HG02973 (cell line): ENCODE data around the gene CHST3.
"Not testable (repeated sequence)": the region's sequence is repeated elsewhere in the genome, so short reads cannot be mapped to it uniquely, and the experiment has no call there.

Experiments
- ATAC-seq: cut with Tn5 transposase; IDR thresholded peaks from one replicate; pipeline ENCODE4 v1.9.1; 2021; ENCODE audit warnings: moderate library complexity; ENCODE audit not compliant: unreplicated experiment

Gene CHST3

GRCh38 chr10:71964098-71964742, at the start of gene CHST3:
TSS of gene CHST3 (plus strand) at chr10:71964395. CDS start at chr10:72005843, 41,448 bp downstream.
- no peak for ATAC-seq

GRCh38 chr10:71916827-71917226, 47.4 kb upstream of the CHST3 start:
- no peak for ATAC-seq

GRCh38 chr10:71918992-71919391, 45.2 kb upstream of the CHST3 start:
- no peak for ATAC-seq

- not testable (repeated sequence) for ATAC-seq
These were observed 44.1 kb upstream of the CHST3 start for GRCh38 chr10:71919956-71920539.

- ATAC-seq, result no peak
These were observed 43.5 kb upstream of the CHST3 start for GRCh38 chr10:71920540-71921323.

GRCh38 chr10:71921324-71922027, 42.7 kb upstream of the CHST3 start:
- ATAC-seq, result no peak

GRCh38 chr10:71923138-71923692, 41.0 kb upstream of the CHST3 start:
- ATAC-seq, result no peak

GRCh38 chr10:71924771-71925170, 39.4 kb upstream of the CHST3 start:
- no peak for ATAC-seq

GRCh38 chr10:71927159-71927558, 37.0 kb upstream of the CHST3 start:
- ATAC-seq, result no peak

GRCh38 chr10:71927776-71928592, 36.2 kb upstream of the CHST3 start:
- ATAC-seq, result no peak

- no peak for ATAC-seq
These were observed 32.9 kb upstream of the CHST3 start for GRCh38 chr10:71931295-71931694.

GRCh38 chr10:71933651-71934050, 30.5 kb upstream of the CHST3 start:
- ATAC-seq, result no peak

GRCh38 chr10:71938211-71938610, 26.0 kb upstream of the CHST3 start:
- ATAC-seq, result no peak

GRCh38 chr10:71939304-71939703, 24.9 kb upstream of the CHST3 start:
- ATAC-seq, result no peak

GRCh38 chr10:71939861-71940474, 24.2 kb upstream of the CHST3 start:
- ATAC-seq, result no peak

- ATAC-seq, result no peak
These were observed 23.4 kb upstream of the CHST3 start for GRCh38 chr10:71940752-71941151.

- ATAC-seq, result no peak
These were observed 22.9 kb upstream of the CHST3 start for GRCh38 chr10:71941318-71941717.

GRCh38 chr10:71945819-71946474, 18.2 kb upstream of the CHST3 start:
- ATAC-seq, result no peak

GRCh38 chr10:71946700-71947099, 17.5 kb upstream of the CHST3 start:
- no peak for ATAC-seq
